Nephron (organoid): ENCODE measurements around the gene MT1H.
A peak's percentile ranks its signal among the peaks of the same experiment; 100 is the strongest.

ENCODE experiments used
- H3K27ac Mint-ChIP-seq, 3 experiments: 2 replicates each; pipeline ENCODE4 v1.8.0; 2020; ENCODE audit warnings: mixed read lengths in 3 of 3, mild to moderate bottlenecking in 2 of 3, moderate library complexity in 1 of 3
- H3K27me3 Mint-ChIP-seq: 2 replicates; pipeline ENCODE4 v1.8.0; 2021; ENCODE audit warnings: low read depth, mild to moderate bottlenecking, moderate library complexity, mixed read lengths
- H3K36me3 Mint-ChIP-seq: 2 replicates; pipeline ENCODE4 v1.8.0; 2020; ENCODE audit warnings: low read depth, mixed read lengths
- H3K4me1 Mint-ChIP-seq: 2 replicates; pipeline ENCODE4 v1.8.0; 2020; ENCODE audit warnings: mixed read lengths
- H3K4me3 Mint-ChIP-seq, 3 experiments: 2 replicates each; pipeline ENCODE4 v1.8.0; 2020; ENCODE audit warnings: mild to moderate bottlenecking in 3 of 3, mixed read lengths in 3 of 3, moderate library complexity in 2 of 3
- H3K9me3 Mint-ChIP-seq: 2 replicates; pipeline ENCODE4 v1.8.0; 2020; ENCODE audit warnings: mixed read lengths
- TF ChIP-seq, protein P1 (sequence below), 3 experiments: fragments of 200-600 bp; sonication (generic); IDR thresholded peaks; one replicate each; pipeline ENCODE4 v1.5.0; 2021; ENCODE audit warnings: antibody characterized with exemption in 3 of 3; ENCODE audit not compliant: unreplicated experiment in 3 of 3

Gene MT1H

DNA sequence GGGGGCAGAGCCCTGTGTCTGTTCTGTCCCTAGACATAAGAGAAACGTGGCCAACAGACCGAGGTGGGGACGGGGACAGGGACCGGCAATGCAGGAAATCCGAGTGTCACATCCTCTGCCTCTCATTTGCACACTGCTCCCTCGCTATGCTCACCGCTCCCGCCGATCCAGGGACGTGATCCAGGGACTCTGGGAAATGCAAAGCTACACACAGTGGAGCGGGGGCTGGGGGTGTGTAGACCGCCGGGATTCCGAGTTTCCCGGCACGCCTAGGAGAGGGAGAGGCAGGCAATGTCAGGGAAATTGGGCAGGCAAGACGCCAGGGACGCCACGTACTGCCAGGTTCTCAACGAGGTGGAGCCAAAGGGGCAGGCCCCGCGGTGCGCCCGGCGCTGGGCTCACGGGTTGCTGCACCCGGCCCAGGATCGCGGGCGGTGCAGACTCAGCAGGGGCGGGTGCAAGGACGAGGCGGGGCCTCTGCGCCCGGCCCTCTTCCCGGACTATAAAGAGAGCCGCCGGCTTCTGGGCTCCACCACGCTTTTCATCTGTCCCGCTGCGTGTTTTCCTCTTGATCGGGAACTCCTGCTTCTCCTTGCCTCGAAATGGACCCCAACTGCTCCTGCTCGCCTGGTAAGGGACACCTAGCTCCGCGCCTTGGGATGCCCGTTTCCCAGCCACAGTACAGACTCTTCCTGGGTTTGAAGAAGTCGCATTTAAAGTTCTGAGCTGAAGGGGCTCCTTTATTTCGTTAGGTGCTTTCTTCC lies 12.5 kb downstream of the MT1H start, which contains the start of gene MT1X:
TSS of gene MT1X (plus strand) at position 532 of the 764 bp plus-strand sequence. CDS start at position 603, 71 bp downstream.
- TF ChIP-seq, protein P1, sequence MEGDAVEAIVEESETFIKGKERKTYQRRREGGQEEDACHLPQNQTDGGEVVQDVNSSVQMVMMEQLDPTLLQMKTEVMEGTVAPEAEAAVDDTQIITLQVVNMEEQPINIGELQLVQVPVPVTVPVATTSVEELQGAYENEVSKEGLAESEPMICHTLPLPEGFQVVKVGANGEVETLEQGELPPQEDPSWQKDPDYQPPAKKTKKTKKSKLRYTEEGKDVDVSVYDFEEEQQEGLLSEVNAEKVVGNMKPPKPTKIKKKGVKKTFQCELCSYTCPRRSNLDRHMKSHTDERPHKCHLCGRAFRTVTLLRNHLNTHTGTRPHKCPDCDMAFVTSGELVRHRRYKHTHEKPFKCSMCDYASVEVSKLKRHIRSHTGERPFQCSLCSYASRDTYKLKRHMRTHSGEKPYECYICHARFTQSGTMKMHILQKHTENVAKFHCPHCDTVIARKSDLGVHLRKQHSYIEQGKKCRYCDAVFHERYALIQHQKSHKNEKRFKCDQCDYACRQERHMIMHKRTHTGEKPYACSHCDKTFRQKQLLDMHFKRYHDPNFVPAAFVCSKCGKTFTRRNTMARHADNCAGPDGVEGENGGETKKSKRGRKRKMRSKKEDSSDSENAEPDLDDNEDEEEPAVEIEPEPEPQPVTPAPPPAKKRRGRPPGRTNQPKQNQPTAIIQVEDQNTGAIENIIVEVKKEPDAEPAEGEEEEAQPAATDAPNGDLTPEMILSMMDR (IDR thresholded peaks at IDR 0.05; ENCODE audit: unreplicated experiment in 3 of 3): no peak
- Mint-ChIP-seq H3K36me3 (peaks cover 7% of the 10 kb centered on the region), H3K27ac (peak within 1 kb of the TSS; percentile 66 to 92 (median 84)), H3K4me3 (peak within 1 kb of the TSS; percentile 90 to 94 (median 92)), H3K27me3 (peaks cover 59% of the 10 kb centered on the region), H3K4me1 (peaks cover 15% of the 10 kb centered on the region), H3K9me3 (peaks cover 11% of the 10 kb centered on the region)

DNA sequence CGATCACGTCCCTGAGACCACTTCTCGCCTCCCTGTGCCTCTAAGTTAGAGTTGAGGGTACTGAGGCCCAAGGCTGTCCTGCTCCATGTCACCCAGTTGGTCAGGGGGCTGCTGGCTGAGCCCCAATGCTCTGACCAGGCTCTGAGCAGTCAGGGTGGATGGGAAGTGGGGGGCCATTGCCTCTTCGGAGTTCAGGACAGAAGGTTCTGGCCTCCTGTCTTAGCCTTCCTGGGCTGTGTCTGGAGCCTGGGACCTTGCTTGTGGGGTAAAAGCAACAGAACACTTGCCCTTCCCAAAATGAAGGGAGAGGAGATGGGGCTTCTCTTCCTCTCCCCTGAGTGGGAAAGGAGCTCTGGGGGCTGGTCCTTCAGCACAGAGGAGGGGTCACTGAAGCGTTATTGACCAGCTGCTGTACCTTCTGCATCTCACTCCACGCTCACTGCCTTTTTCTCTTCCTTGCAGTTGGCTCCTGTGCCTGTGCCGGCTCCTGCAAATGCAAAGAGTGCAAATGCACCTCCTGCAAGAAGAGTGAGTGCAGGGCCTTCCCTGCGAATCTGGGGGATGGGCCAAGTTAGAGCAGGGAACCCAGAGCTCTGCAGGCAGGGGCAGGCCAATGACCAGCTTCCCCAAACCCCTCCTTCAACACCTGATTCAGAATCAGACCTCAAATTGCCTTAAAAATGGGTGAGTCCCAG lies 13.2 kb downstream of the MT1H start:
- TF ChIP-seq, protein P1 (IDR thresholded peaks at IDR 0.05; ENCODE audit: unreplicated experiment in 3 of 3): no peak
- Mint-ChIP-seq H3K36me3 (peaks cover 7% of the 10 kb centered on the region), H3K27me3 (peaks cover 51% of the 10 kb centered on the region), H3K4me1 (peaks cover 15% of the 10 kb centered on the region), H3K27ac (peak overlapping the region in 2 of 3 experiments; percentile 64 to 92), H3K4me3 (peak overlapping the region; percentile 90 to 94 (median 92)), H3K9me3 (peaks cover 14% of the 10 kb centered on the region)

DNA sequence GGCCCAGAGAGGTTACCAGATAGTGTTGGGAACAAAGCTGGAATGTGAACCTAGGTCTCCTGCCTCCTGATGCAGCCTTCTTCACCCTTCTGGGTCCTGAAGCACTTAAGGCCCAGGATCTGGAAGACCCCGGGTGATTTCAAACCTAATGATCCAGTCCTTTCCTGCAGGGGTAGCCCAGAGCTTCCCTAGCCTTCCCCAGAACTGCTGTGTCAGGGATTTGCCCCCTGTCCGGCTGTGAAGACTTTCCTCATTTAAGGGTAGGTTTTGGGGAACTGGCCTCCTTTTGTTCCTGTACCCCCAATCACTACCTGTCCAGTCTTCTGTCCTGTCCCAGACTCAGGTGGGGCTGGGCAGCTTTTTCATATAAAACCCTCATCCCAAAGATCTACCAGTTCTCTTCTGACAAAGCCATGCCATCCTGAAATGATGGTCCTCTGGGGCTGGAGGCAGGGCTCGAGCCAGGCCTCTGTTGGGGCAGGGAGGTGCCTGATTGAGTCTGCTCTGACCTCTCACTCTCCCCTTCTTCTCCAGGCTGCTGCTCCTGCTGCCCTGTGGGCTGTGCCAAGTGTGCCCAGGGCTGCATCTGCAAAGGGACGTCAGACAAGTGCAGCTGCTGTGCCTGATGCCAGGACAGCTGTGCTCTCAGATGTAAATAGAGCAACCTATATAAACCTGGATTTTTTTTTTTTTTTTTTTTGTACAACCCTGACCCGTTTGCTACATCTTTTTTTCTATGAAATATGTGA lies 14.0 kb downstream of the MT1H start:
- Mint-ChIP-seq H3K27ac (no peak overlapping the region), H3K4me3 (peak overlapping the region; percentile 90 to 94 (median 92)), H3K27me3 (peaks cover 51% of the 10 kb centered on the region), H3K9me3 (peaks cover 17% of the 10 kb centered on the region), H3K36me3 (peaks cover 9% of the 10 kb centered on the region), H3K4me1 (peaks cover 15% of the 10 kb centered on the region)
- TF ChIP-seq, protein P1 (IDR thresholded peaks at IDR 0.05; ENCODE audit: unreplicated experiment in 3 of 3): no peak

GRCh38 chr16:56684256-56684925 lies 14.8 kb downstream of the MT1H start:
- peaks cover 15% of the 10 kb centered on the region for H3K4me1 Mint-ChIP-seq
- H3K4me3 Mint-ChIP-seq: peak overlapping the region; percentile 90 to 94 (median 92)
- TF ChIP-seq, protein P1 (IDR thresholded peaks at IDR 0.05; ENCODE audit: unreplicated experiment in 3 of 3): no peak
- peaks cover 10% of the 10 kb centered on the region for H3K36me3 Mint-ChIP-seq
- H3K27ac Mint-ChIP-seq: peak overlapping the region in 1 of 3 experiments; percentile 15
- peaks cover 17% of the 10 kb centered on the region for H3K9me3 Mint-ChIP-seq
- peaks cover 48% of the 10 kb centered on the region for H3K27me3 Mint-ChIP-seq

DNA sequence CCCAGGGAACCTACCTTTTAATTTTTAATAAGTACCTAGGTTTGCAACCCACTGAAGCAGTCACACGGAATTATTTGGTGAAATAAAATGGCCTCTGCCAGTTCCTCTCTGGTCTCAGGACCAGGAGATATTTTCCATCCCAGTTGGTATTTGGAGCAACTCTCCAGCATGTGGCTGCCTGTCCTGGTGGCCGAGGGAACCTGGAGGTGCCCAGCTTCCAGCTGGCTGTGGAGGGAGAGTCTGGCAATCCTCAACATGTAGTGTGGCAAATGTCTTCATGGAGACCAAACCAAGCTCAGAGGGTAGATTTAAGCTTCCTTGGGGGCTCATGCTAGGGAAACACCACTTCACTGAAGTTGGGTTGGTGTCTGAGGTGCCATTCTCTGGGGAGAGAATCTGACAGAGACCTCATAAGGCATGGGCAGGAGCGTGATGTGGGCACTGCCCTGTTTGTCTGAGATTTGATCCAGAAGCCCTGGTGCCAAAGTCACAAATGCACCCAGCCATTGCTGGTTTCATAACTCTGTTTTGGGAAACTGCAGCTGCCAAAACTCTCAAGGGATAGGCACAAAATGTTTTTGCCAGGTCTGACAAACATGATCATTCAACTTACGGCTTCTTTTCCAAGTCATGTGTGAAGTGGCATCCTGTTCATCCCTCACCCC lies 15.4 kb downstream of the MT1H start:
- TF ChIP-seq, protein P1 (IDR thresholded peaks at IDR 0.05; ENCODE audit: unreplicated experiment in 3 of 3): no peak
- Mint-ChIP-seq H3K9me3 (peaks cover 17% of the 10 kb centered on the region), H3K27ac (no peak overlapping the region), H3K27me3 (peaks cover 49% of the 10 kb centered on the region), H3K4me1 (peaks cover 15% of the 10 kb centered on the region), H3K4me3 (no peak overlapping the region), H3K36me3 (peaks cover 10% of the 10 kb centered on the region)
